K562 (cell line): ENCODE results near the gene TAOK2. TPM values are rescaled to one million over a fixed set of nuclear protein-coding genes. Genes with fewer than 3 reads are reported as not detected.

Experiments used
- CHD7 ChIP-seq: fragments of 200-600 bp; sonication (generic); IDR thresholded peaks from one replicate; pipeline ENCODE4 v1.6.1; 2012; ENCODE audit warnings: mild to moderate bottlenecking, low read depth, low read length, inconsistent platforms
- HES1 ChIP-seq: fragments of 450-650 bp; IDR thresholded peaks from 2 replicates; pipeline ENCODE4 v1.6.1; 2016; ENCODE audit warnings: low read depth, mild to moderate bottlenecking, moderate library complexity
- HMGXB4 ChIP-seq: sonication (generic); formaldehyde crosslinking; IDR thresholded peaks from 2 replicates; pipeline ENCODE4 v1.8.1; 2023; ENCODE audit warnings: mild to moderate bottlenecking, missing genetic modification reagents
- JUNB ChIP-seq: fragments of 450-650 bp; formaldehyde crosslinking; conservative IDR thresholded peaks from 2 replicates; pipeline ENCODE4 v1.4.0; 2020; ENCODE audit warnings: mild to moderate bottlenecking
- MYC ChIP-seq, 2 experiments: fragments of 250-450 bp in 1 of 2; sonication (Bioruptor Pico) in 1 of 2; IDR thresholded peaks; 2 replicates each; pipeline versions ENCODE4 v1.5.1 to v1.6.1; 2012 to 2021; ENCODE audit warnings: low read depth in 2 of 2, borderline replicate concordance in 1 of 2, improper control_type of control experiment in 1 of 2, low read length in 1 of 2, mild to moderate bottlenecking in 1 of 2, moderate library complexity in 1 of 2
- TBL1XR1 ChIP-seq, 2 experiments: IDR thresholded peaks; 2 replicates each; pipeline ENCODE4 v1.6.1; 2012; ENCODE audit warnings: improper control_type of control experiment in 2 of 2, low read length in 2 of 2, mild to moderate bottlenecking in 1 of 2
- TOE1 ChIP-seq, 2 experiments: fragments of 450-650 bp in 1 of 2; sonication (generic) in 1 of 2; formaldehyde crosslinking in 1 of 2; IDR thresholded peaks; 2 replicates each; pipeline versions ENCODE4 v1.7.1 to v1.8.0; 2016 to 2022; ENCODE audit warnings: borderline replicate concordance in 2 of 2, mild to moderate bottlenecking in 2 of 2, antibody characterized with exemption in 1 of 2, inconsistent platforms in 1 of 2, low read depth in 1 of 2, missing genetic modification reagents in 1 of 2, moderate library complexity in 1 of 2
- ZNF644 ChIP-seq: fragments of 200-800 bp; sonication (Bioruptor generic); IDR thresholded peaks from 2 replicates; pipeline ENCODE4 v1.6.1; 2016; ENCODE audit warnings: low read depth, missing genetic modification characterization, missing compliant biosample characterization
- ZNF780A ChIP-seq: fragments of 250-450 bp; sonication (Bioruptor Pico); IDR thresholded peaks from 2 replicates; pipeline ENCODE4 v1.5.0; 2021; ENCODE audit warnings: mild to moderate bottlenecking
- polyA plus RNA-seq, 8 experiments: library from polyadenylated mRNA; depleted of rRNA in 4 of 8; stranded (reverse) in 5 of 8; unstranded in 3 of 8; fragments of >200 nt; fragmentation: Nextera tagmentation in 2 of 8; fragmentation: Illumina TruSeq in 1 of 8; extraction: Ambion mirVana in 2 of 8; extraction: Trizol in 1 of 8; gene quantifications; 2 replicates each; pipeline versions ENCODE4 v1.2.1 to v1.2.3, GENCODE V29; 2011 to 2014; ENCODE audit warnings: inconsistent platforms in 1 of 8, missing spikeins in 1 of 8
- total RNA-seq, 7 experiments: library from RNA; depleted of rRNA in 6 of 7; stranded (reverse); fragments of >200 nt in 6 of 7; fragmentation: Illumina TruSeq in 2 of 7; extraction: Trizol in 2 of 7; gene quantifications; 2 replicates each; pipeline versions ENCODE4 v1.2.1 to v1.2.3, GENCODE V29; 2011 to 2021; ENCODE audit warnings: low replicate concordance in 1 of 7

The TAOK2 gene
- total and polyA plus RNA-seq, 9 of the 15 experiments (the other 6 are each of a cell fraction or from before 2014, with no cell fraction given), result 0.10 to 41.8 (median 13.7) TPM

- TF ChIP-seq TOE1 (IDR thresholded peaks at IDR 0.05; ENCODE audit: borderline replicate concordance), result no peak
- no peak for TF ChIP-seq TOE1 (CRISPR knock-in tag; IDR thresholded peaks at IDR 0.05; ENCODE audit: borderline replicate concordance, low read depth)
- no peak for TF ChIP-seq JUNB
- TF ChIP-seq ZNF780A (CRISPR knock-in tag), result no peak
- no peak for TF ChIP-seq CHD7
- 0 out of 2 replicates have a peak, but pooled peaks have one; percentile 51 for TF ChIP-seq HMGXB4
- peak; percentile 9; the same call in 1 of the 2 replicates for TF ChIP-seq MYC (IDR thresholded peaks at IDR 0.05; ENCODE audit: low read depth, low read length)
- TF ChIP-seq MYC (CRISPR knock-in tag; IDR thresholded peaks at IDR 0.05; ENCODE audit: borderline replicate concordance, low read depth), result no peak; the same call in none of the 2 replicates
- no peak for TF ChIP-seq HES1
- peak in 1 of 2 experiments; percentile 66; a peak in 1 of 4 replicates for TF ChIP-seq TBL1XR1 (IDR thresholded peaks at IDR 0.05; ENCODE audit: low read length in 2 of 2)
- TF ChIP-seq ZNF644 (tag), result peak; percentile 62; the same call in 1 of the 2 replicates
Observed at GRCh38 chr16:29995911-29996765, 22.5 kb downstream of the TAOK2 start, which contains the start of gene INO80E (continued).
